ENCODE measurements around the gene NOP16.

The NOP16 gene, protein sequence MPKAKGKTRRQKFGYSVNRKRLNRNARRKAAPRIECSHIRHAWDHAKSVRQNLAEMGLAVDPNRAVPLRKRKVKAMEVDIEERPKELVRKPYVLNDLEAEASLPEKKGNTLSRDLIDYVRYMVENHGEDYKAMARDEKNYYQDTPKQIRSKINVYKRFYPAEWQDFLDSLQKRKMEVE

DNA sequence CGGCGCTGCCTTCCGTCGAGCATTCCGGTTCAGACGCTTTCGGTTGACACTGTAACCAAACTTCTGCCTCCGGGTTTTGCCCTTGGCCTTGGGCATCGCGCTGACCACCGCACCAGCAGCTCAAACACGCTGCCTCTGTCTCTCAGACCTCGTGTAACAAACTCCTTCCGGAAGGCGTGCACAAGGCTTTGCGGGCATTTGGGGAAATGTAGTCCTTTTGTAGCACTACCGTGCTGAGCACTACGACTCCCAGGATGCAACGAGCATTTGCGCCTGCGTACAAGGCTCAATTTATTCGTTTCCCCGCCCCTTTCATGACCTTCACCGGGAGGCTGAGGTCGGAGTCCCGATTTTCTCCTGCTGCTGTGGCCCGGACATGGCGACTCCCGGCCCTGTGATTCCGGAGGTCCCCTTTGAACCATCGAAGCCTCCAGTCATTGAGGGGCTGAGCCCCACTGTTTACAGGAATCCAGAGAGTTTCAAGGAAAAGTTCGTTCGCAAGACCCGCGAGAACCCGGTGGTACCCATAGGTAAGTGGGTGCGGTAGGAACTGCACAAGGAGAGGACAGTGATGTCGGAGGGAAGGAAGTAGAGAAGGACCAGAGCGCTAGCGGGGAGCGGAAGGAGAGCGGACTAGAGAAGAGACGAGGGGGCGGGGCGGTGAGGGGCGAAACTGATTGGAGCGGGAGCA, at the start of gene NOP16, which contains the start of gene HIGD2A:
Gene NOP16 (minus strand): TSS at position 155 of the 691 bp plus-strand sequence. CDS start 59 bp downstream, at position 96.
Gene HIGD2A (plus strand): TSS at position 308 of the 691 bp plus-strand sequence. CDS start 69 bp downstream, at position 377.
- peak; percentile 98 for DNase-seq (ENCODE audit: low read depth)

DNA sequence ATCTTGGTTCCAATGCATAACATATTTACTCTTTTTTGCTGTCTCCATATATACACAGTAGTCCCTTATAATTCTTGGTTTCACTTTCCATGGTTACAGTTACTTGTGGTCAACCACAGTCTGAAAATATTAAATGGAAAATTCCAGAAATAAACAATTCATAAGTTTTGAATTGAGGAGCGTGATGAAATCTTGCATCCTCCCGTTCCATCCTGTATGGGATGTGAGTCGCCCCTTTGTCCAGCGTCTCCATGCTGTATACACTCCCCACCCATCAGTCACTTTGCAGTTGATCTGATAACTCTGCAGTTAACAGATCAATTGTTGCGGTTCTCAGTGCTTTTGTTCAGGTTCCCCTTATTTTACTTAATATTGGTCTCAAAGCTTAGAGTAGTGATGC, 48.3 kb upstream of the NOP16 start:
- DNase-seq (ENCODE audit: low read depth) = peak; percentile 39

DNA sequence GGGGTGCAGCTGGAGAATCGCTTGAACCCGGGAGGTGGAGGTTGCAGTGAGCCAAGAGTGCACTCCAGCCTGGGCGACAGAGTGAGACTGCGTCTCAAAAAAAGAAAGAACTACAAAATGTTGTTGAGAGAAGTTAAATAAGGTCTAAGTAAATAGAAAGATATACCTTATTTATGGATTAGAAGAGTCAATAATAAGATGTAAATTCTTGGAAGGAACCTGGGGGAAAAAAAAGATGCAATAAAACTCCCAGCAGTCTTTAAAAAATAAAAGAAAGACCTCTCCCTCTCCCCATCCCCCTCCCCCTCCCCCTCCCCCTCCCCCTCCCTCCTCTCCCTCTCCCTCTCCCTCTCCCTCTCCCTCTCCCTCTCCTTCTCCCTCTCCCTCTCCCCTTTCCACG, 44.3 kb upstream of the NOP16 start:
- DNase-seq (ENCODE audit: low read depth) = no peak

DNA sequence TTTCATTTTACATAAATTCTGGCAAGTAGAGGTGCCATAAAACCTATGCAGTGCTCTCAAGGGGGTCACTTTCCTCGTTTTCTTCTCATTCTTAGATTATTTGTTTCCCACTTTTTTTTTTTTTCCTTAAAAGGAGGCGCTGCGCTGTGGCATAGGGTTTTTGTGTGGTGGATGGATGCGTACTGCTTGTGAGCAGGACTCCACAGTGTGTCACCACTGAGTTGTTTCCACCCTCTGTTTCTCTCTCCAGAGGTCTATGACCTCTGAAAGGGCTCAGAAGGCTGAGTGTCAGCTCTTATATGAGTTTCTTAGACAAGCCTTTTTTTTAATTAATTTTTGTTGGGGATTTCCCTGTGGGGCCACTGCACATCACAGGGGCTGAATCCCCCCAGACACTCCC, 41.6 kb upstream of the NOP16 start:
- DNase-seq (ENCODE audit: low read depth) = no peak

DNA sequence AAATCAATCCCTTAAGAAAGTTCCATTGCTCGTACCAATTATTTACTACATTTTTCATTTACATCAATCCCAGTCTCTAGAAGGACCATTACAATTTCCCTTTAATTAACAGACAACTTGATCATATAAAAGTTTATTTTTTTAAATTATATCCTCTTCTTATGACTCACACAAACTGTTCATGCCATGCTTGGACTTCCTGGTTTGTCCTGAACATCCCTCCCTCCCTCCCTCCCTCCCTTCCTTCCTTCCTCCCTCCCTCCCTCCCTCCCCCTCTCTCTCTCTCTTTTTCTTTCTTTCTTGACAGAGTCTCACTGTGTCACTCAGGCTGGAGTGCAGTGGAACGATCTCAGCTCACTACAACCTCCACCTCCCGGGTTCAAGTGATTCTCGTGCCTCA, 39.6 kb upstream of the NOP16 start:
- DNase-seq (ENCODE audit: low read depth) = peak; percentile 29

DNA sequence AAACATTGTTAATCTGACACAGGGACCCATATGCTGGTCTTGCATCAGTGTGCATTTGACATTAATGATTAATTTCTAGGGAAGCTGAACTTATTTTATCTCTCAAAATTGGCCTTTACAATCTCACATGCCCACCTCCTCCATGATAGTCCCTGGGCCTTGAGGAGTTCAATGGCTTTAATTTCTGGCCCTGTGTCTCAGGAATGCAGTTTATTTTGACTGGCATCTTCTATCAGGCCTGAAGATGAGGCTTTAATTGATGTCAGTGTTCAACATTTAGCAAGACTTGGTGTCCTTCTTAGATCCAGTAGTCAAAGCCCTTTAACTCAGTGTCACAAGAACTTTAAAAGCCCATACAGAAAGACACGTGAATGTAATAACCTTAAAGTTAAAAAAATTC, 38.5 kb upstream of the NOP16 start:
- no peak for DNase-seq (ENCODE audit: low read depth)

DNA sequence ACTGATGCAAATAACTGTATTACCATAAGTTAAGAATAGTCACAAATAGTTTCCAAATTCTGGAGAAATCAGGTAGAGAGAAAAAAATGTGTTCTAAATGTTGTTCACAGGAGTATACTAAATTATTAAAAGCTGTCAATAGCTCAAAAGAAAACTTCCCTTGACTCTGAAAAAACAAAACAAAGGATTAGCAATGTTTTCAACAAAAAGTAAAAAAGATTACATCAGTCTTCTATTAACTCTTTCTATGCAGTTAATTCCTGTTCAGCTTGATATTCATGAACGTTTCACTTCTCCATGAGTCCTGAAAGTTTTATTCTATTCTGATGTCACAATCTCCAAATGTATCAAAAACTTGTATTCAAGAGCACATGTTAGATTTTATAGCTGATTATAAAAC, 37.4 kb upstream of the NOP16 start:
- no peak for DNase-seq (ENCODE audit: low read depth)

DNA sequence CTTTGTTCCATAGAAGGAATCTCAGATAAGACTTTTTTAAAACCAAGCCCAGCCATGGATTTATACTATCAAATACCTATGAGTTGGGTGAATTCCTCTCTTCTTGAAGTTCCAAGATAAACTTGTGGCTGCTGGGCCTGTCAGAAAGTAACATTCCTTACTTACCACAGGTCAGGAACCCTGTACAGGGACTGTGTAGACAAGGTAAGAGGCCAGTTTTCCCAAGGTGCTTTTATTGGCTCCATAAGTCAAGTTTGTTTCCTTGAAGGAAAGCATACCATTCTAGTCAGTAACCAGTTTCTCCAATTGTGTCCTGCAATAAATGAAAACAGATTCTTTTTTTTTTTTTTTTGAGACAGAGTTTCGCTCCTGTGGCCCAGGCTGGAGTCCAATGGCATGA, 36.7 kb upstream of the NOP16 start:
- DNase-seq (ENCODE audit: low read depth) = no peak

DNA sequence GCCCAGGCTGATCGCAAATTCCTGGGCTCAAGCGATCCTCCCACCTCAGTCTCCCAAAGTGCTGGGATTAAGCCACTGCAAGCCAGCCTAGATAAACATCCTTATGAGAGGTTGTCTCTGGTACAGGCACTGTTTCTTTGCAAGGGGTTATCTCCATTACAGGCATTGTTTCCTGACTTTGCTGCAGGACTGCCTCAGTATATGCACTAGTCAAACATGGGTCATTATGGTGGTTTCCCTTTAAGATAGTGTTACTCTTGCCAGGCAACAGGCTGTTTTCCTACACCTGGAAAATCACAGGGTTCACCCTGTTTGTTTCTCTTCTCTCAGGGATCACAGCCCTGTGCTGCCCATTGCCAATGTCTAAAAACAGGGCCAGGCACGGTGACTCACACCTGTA, 35.8 kb upstream of the NOP16 start:
- no peak for DNase-seq (ENCODE audit: low read depth)

DNA sequence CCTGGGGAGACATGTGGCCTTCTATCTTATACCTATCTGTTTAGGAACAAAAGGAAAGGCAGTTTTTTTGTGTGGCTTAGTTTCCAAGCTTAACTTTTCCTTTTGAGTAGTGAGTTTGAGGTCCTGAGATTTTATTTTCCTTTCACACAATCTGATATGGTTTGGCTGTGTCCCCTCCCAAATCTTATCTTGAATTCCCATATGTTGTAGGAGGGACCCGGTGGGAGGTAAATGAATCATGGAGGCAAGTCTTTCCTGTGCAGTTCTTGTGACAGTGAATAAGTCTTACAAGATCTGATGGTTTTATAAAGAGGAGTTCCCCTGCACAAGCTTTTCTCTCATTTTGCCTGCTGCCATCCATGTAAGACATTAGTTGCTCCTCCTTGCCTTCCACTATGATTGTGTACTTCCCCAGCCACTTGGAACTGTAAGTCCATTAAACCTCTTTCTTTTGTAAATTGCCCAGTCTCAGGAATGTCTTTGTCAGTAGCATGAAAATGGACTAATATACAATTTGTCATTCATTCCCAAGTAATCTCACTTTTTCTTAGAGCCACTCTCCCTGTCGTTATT, 32.7 kb upstream of the NOP16 start:
- DNase-seq (ENCODE audit: low read depth) = no peak

DNA sequence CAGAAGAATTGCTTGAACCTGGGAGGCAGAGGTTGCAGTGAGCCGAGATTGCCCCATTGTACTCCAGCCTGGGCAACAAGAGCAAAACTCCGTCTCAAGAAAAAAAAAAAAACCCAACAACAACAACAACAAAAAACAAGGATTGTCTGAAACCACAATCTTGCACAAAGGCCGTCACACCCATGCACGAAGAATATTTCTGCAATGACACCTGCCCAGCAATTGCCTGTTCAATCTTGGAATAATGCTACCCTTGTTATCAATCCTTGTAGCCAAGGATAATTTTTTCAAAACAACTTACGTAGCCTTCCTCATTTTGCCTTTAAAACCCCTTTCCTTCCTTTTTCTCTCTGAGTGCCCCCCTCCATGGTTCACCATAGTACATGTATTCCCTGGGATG, 31.7 kb upstream of the NOP16 start:
- DNase-seq (ENCODE audit: low read depth) = no peak

DNA sequence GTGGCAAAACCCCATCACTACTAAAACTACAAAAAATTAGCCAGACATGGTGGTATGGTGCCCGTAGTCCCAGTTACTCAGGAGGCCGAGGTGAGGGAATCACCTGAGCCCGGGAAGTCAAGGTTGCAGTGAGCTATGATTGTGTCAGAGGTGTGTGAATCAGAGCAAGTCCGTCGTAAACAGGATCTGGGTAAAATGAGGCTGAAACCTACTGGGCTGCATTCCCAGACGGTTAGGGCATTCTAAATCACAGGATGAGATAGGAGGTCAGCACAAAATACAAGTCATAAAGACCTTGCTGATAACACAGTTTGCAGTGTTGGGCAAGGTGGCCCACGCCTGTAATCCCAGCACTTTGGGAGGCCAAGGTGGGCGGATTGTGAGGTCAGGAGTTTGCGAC, 29.9 kb upstream of the NOP16 start:
- no peak for DNase-seq (ENCODE audit: low read depth)

DNA sequence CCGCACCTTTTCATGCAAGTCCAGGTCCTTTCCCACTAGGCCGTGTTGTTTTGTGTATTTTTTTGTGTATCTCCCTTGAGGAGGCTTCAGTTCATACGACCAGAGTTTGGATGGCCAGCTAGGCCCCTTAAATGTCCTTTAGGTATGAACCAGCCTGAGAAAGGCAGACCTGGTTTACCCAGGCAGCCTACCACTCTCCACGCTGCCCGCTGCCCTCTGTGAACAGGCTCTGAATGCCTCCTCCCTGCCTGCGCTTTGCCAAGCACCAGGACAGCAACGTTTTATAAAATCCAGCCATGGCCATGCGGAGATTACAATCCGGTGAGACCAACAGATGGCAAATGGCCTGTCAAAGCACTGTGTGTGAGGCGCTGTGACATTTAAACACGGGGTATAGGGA, 28.6 kb upstream of the NOP16 start:
- no peak for DNase-seq (ENCODE audit: low read depth)

DNA sequence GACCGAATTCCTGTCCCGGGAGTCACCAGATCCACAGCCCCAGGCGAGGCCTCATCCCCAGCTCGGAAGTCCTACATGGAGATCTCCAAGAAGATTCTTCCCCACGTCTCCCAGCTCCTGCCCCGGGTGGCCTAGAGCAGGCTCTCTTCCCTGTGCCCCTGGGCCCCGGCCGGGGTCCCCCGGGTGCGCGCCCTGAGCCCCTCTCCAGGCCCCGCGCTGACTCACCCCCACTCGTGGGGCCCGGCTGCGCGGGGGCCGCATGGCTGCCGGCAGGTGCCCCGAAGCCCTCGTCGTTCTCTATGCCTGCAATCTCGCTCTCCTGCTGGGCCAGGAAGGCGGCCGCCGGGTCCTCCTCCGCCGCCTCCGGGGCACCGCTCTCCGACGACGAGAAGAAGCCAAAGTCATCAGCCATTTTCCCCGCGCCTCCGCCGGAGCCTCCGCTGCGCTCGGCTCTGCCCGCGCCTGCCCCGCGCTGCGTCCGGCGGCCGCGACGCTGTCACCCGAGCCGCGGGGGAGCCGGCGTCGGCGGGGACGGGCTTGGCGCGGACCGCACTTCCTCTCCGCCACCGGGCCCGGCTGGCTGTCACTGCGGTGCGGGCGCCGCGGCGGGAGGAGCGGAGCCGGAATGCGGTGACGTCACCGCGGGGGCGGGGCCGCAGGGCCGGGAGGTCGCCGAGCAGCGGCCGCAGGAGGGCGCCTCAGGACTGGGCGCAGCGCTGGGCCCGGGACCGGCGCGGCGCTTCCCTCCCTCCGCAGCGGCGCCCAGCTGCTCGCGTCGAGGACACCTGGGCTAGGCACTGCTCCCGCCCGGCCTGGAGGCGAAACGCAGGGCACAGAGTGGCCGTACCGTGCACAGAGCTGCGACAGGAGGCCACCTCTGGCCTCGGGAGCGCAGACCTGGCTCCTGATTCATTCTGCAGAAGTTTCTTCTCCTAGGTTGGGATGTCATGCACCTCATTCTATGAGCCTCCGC, 27.8 kb upstream of the NOP16 start, which contains the start of gene CLTB:
Gene CLTB (minus strand): TSS at position 588 of the 973 bp plus-strand sequence. CDS start 176 bp downstream, at position 412.
- DNase-seq (ENCODE audit: low read depth) = peak; percentile 80

DNA sequence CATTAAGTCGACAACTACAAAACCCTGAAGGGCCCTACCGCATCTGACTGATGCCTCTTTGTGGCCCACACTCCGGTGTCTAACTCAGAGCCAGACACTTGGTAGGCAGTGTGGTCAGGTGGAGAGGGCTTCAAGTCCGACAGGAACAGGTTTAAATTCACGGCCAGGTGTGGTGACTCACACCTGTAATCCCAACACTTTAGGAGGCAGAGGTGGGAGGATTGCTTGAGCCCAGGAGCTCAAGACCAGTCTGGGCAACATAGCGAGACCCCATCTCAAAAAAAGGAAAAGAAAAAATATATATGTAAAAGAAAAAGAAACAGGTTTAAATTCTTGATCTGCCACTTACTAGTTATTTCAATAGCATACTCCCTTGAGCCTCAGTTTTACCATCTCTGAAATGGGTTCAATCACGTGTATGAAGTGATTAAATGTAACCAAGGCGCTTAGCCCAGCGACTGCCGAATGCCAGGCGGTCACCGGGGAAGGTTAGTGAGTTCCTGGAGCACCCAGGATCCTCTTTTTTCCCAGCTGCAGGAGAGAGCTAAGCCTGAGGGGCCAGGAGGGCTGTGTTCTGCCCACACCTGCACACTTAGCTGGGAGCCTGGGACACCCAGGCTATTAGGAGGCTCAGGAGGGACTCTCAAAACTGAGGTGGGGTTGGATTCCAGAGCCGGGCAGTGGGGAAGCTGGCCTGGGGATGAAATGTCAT, 27.0 kb upstream of the NOP16 start:
- DNase-seq (ENCODE audit: low read depth) = no peak

DNA sequence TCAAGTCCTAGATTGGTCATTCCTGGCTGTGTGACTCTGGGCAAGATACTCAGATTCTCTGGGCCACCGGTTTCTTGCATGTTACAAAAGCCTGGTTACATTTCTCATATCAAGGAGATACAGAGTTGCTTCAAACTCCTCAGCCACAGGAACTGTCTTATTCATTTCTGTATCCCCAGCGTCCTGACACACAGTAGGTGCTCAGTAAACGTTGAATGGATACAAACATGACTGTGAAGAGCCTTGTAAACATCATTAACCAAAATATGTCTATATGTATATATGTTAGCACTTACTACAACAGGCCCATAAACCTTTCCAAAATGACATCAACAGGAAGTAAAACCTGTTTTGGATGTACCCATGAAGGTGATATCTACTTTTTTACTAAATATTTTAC, 26.3 kb upstream of the NOP16 start:
- no peak for DNase-seq (ENCODE audit: low read depth)

DNA sequence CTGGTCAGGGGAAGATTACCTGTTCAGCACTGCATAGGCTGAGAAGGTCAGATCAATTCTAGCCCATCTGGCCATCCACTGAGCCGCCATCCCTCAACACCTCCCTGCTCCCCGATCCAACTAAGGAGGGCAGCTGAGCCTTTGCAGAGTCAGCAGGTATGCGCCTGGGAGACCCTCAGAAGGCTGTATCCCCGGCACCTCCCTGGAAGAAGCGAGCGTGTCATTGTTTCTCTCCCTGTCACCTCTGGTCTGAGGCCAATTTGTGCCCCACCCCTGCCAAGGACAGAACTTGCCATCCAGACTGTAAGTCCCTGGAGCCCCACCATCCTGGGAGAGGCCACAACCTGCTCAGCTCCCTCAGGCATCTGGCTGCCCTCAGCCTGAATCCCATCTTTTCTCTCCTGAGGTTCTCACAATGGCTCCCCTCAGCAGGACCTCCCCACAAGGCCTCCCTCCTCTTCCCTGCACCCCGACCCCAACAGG, 25.4 kb upstream of the NOP16 start:
- no peak for DNase-seq (ENCODE audit: low read depth)

DNA sequence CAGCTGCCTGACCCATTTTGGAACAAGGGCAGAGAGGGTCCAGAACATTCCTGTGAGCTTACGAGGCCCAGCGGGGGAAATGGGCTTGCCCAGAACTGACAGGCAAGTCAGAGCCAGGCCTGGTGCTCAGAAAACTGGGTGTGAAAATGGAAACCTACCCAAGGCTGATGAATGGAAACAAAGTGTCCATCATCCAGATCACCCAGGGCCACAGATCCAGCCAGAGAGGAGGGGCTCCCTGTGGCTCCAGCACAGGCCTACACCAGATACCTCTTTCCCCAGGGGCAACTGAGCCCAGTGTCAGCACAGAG, 24.8 kb upstream of the NOP16 start:
- DNase-seq (ENCODE audit: low read depth) = peak; percentile 41

DNA sequence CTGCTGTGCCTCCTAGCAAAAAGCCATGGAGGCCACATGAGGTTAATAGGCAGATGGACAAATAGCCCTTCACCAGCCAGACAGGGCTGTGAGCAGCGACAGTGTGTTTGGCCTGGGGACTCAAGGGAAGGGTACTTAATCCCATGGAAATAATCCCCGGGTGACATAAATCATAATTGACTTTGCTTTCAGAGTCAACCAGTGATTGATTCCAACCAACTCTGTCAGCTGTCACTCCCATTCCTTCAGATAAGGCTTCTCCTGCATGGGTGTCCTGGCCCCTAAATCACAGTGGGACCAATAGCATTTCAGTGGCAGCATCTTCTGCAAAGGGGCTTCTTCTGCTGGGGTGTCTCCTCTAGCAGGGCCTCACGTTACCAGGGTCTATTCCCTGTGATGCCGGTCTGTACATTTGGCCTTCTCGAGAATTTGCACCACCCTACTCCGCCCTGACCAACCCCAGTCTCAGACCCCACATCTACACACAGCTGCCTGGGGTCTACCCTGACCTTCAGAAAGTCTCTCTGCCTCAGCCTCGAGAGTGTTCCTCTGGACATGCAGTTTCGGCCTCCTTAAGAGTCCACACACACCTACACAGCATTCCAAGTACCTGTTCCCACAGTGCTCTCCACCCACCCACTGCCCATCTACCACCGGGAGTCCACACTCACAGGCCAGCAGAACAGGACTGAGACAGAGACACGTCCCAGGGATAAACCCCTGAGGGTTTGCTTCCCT, 24.3 kb upstream of the NOP16 start:
- no peak for DNase-seq (ENCODE audit: low read depth)

DNA sequence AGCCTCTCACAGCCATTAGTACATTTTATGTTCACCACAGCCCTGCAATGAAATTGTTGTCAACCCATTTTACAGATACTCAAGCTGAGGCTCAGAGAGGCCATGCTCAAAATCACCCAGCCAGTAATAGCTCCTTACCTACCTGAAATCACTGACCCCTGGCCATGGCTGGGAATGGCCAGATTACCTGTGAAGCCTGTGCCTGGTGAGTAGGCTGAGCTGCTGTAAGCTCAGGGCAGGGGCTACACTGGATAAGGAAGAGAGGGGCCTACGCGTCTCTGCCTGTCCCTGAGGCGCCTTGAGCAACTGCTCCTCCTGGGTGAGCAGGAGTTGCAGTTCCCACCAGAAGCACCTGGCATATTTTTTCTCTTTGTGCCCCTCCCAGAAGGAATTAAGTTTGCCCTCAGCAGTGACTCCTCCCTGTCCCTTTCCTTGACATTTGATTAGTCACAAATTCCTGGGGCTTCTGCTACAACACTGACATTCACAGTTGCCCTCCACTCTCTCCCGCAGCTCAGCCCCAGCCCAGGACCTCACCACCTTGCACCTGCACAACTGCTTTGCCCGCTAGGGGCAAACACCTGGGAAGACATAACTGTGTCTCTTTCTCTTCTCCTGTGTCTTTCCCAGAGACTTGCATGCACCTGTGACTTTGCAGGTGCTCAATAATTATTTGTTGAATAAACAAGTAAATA, 22.2 kb upstream of the NOP16 start:
- DNase-seq (ENCODE audit: low read depth) = no peak
